ENCODE measurements around the gene MTCL1. TPM values are rescaled to one million over a fixed set of nuclear protein-coding genes. Genes with fewer than 3 reads are reported as not detected.

The MTCL1 gene
- polyA plus RNA-seq, 1 donor, result 24.0 TPM

- Histone ChIP-seq H3K27me3 (ENCODE audit: control insufficient read depth, insufficient read depth, low read length) (peaks cover 23% of the 10 kb centered on the region), H3K4me1 (ENCODE audit: control insufficient read depth, insufficient read depth, low read length) (peaks cover 23% of the 10 kb centered on the region), H3K36me3 (ENCODE audit: control insufficient read depth, insufficient read depth, low read length) (no peaks in the 10 kb centered on the region), H3K9me3 (ENCODE audit: control insufficient read depth, low read depth, low read length) (no peaks in the 10 kb centered on the region), H3K4me3 (ENCODE audit: low read length) (no peak overlapping the region), H3K27ac (ENCODE audit: low read length) (no peak overlapping the region)
- 100% methylated on average over 3 of the region's 25 CpGs for WGBS (ENCODE audit: insufficient coverage, low lambda C conversion rate)
- no peak for DNase-seq
Measured at GRCh38 chr18:8703092-8703709, 2.2 kb upstream of the MTCL1 start.

DNA sequence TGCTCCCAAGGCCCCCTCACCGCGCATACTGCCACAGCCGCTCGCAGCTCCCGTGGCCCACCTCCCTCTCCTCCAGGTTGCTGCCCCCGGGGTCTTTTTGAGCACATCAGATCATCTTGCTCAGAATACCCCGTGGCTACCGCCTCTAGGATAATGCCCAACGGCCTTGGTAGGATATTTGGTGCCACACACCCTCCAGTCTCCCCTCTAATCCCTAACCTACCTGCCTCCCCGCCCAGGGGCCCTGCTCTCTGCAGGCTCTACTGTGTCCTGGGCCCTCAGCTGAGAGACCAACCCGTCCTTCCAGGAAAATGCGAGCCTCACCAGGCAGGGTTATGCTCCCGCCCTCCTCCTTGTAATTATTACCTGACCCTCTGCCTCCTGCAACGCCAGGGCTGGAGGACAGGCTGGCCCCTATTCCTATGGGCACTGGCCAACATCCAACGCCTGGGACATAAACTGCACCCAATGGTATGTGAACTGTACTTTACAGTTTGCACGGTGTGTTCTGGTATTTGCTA, 1.5 kb upstream of the MTCL1 start:
- no peak overlapping the region for H3K4me3 ChIP-seq (ENCODE audit: low read length)
- peaks cover 28% of the 10 kb centered on the region for H3K27me3 ChIP-seq (ENCODE audit: control insufficient read depth, insufficient read depth, low read length)
- peaks cover 23% of the 10 kb centered on the region for H3K4me1 ChIP-seq (ENCODE audit: control insufficient read depth, insufficient read depth, low read length)
- peak overlapping the region; percentile 69 for H3K27ac ChIP-seq (ENCODE audit: low read length)
- DNase-seq, result no peak
- no CpG with 5 or more reads among the region's 16 CpGs for WGBS (ENCODE audit: insufficient coverage, low lambda C conversion rate)
- no peaks in the 10 kb centered on the region for H3K36me3 ChIP-seq (ENCODE audit: control insufficient read depth, insufficient read depth, low read length)
- no peaks in the 10 kb centered on the region for H3K9me3 ChIP-seq (ENCODE audit: control insufficient read depth, low read depth, low read length)

- Histone ChIP-seq H3K27ac (ENCODE audit: low read length) (peak overlapping the region; percentile 69), H3K4me1 (ENCODE audit: control insufficient read depth, insufficient read depth, low read length) (peaks cover 23% of the 10 kb centered on the region), H3K36me3 (ENCODE audit: control insufficient read depth, insufficient read depth, low read length) (no peaks in the 10 kb centered on the region), H3K9me3 (ENCODE audit: control insufficient read depth, low read depth, low read length) (no peaks in the 10 kb centered on the region), H3K27me3 (ENCODE audit: control insufficient read depth, insufficient read depth, low read length) (peaks cover 29% of the 10 kb centered on the region), H3K4me3 (ENCODE audit: low read length) (peak overlapping the region; percentile 81)
- WGBS (ENCODE audit: insufficient coverage, low lambda C conversion rate), result no CpG with 5 or more reads among the region's 64 CpGs
- DNase-seq, result peak; percentile 71 to 80
Measured at GRCh38 chr18:8704361-8705237, 757 bp upstream of the MTCL1 start.

- Histone ChIP-seq H3K36me3 (ENCODE audit: control insufficient read depth, insufficient read depth, low read length) (no peaks in the 10 kb centered on the region), H3K27me3 (ENCODE audit: control insufficient read depth, insufficient read depth, low read length) (peaks cover 29% of the 10 kb centered on the region), H3K9me3 (ENCODE audit: control insufficient read depth, low read depth, low read length) (no peaks in the 10 kb centered on the region), H3K4me3 (ENCODE audit: low read length) (peak overlapping the region; percentile 58), H3K27ac (ENCODE audit: low read length) (peak overlapping the region; percentile 52), H3K4me1 (ENCODE audit: control insufficient read depth, insufficient read depth, low read length) (peaks cover 23% of the 10 kb centered on the region)
- WGBS (ENCODE audit: insufficient coverage, low lambda C conversion rate), result no CpG with 5 or more reads among the region's 116 CpGs
- DNase-seq, result peak in 1 of 2 donors; percentile 39
Measured at GRCh38 chr18:8705961-8706790, 820 bp downstream of the MTCL1 start.

DNA sequence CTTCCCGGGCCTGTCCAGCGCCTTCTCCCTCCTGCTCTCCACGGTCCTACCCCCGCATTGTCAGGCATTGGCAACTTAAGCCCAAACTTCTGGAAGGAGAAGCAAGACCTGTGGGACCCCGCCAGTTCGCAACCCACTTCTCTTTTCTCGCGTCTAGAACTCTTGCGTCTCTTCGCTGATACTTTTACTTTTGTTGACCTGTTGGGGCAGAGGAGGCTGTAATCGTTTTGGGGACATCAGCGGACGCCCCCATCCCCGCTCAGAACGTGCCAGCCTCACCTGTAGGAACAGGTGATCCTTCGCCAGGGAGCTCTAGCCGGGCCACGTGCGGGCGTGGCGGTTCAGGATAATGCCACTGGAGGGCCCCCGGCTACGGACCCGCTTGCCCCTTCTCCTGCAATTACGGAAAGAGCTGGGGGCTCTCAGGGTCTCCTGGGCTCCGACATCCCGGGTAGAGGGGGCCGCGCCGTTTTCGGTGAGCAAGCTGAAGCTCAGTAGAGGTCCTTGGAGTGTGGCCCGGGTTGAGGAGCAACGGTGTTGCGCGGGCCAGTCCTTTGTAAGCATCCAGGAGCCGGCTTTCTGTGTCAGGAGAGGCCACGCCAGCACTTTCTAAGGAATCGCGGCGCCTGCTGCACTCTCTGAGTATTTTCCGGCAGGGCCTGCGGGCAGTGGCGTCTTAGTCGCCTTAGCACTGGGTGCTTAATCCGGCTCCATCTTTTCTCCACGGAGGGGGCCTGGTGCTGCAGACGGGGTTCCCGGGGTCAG, 1.6 kb downstream of the MTCL1 start:
- Histone ChIP-seq H3K27ac (ENCODE audit: low read length) (peak overlapping the region; percentile 52), H3K9me3 (ENCODE audit: control insufficient read depth, low read depth, low read length) (no peaks in the 10 kb centered on the region), H3K4me1 (ENCODE audit: control insufficient read depth, insufficient read depth, low read length) (peaks cover 20% of the 10 kb centered on the region), H3K27me3 (ENCODE audit: control insufficient read depth, insufficient read depth, low read length) (peaks cover 29% of the 10 kb centered on the region), H3K4me3 (ENCODE audit: low read length) (peak overlapping the region; percentile 58), H3K36me3 (ENCODE audit: control insufficient read depth, insufficient read depth, low read length) (no peaks in the 10 kb centered on the region)
- DNase-seq, result peak in 1 of 2 donors; percentile 58
- no CpG with 5 or more reads among the region's 48 CpGs for WGBS (ENCODE audit: insufficient coverage, low lambda C conversion rate)

DNA sequence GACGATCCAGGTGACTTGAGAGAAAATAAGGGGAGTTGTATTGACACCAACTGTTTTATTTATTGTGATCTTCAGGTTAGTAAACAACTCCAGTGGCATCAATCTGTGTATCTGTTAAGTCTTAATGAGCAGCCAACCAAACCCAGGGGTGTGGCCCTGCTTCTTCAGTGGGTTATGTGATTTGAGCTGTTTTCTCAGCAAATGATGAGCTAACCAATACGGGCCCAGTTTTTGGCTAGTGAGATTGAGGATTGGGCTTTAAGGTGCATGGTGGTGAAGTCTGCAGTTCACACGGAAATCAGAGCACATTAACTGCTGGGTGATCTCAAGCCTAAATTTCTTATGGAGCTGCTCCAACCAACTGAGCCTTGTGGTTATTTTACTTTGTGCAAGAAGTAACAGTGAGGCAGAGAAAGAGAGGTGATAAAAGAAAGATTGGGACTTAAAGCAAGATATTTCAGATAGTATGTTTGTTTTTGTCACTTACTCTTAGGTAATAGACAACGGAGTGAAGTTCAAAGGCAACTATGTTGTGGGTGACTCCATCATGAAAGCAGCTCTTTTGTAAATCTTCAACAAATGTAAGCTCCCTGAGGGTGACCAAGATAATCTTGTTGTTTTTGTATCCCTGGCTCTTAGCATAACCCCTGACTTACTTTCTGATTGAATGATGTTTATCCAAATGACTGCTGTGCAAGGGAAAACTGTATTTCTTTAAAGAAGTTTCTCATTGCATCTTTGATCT, 2.4 kb downstream of the MTCL1 start:
- Histone ChIP-seq H3K27me3 (ENCODE audit: control insufficient read depth, insufficient read depth, low read length) (peaks cover 29% of the 10 kb centered on the region), H3K4me3 (ENCODE audit: low read length) (peak overlapping the region; percentile 58), H3K27ac (ENCODE audit: low read length) (peak overlapping the region; percentile 52), H3K36me3 (ENCODE audit: control insufficient read depth, insufficient read depth, low read length) (no peaks in the 10 kb centered on the region), H3K9me3 (ENCODE audit: control insufficient read depth, low read depth, low read length) (no peaks in the 10 kb centered on the region), H3K4me1 (ENCODE audit: control insufficient read depth, insufficient read depth, low read length) (peaks cover 20% of the 10 kb centered on the region)
- no peak for DNase-seq
- WGBS (ENCODE audit: insufficient coverage, low lambda C conversion rate), result 83% methylated on average over 1 of the region's 4 CpGs

DNA sequence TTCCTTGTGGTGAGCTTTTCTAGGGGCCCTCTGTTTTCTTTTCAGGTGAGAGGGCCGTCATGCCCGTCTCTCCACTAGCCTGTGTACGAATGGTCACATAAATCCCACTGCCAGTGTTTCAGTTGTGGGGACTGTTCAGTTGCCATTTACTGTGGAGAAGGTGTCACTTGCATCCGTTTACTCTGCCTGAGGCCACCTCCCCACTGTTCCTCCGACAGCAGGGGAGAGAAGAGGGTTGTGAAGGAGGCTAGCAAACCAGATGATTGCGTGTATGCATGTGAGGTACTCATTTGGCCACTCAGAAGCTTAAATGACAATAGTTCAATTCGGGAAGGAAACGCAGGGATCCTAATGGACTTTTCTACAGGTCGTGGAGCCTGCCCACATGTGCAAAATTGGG, 3.3 kb downstream of the MTCL1 start:
- Histone ChIP-seq H3K36me3 (ENCODE audit: control insufficient read depth, insufficient read depth, low read length) (no peaks in the 10 kb centered on the region), H3K27me3 (ENCODE audit: control insufficient read depth, insufficient read depth, low read length) (peaks cover 23% of the 10 kb centered on the region), H3K4me1 (ENCODE audit: control insufficient read depth, insufficient read depth, low read length) (peaks cover 19% of the 10 kb centered on the region), H3K4me3 (ENCODE audit: low read length) (peak overlapping the region; percentile 21), H3K27ac (ENCODE audit: low read length) (no peak overlapping the region), H3K9me3 (ENCODE audit: control insufficient read depth, low read depth, low read length) (no peaks in the 10 kb centered on the region)
- WGBS (ENCODE audit: insufficient coverage, low lambda C conversion rate), result no CpG with 5 or more reads among the region's 9 CpGs
- no peak for DNase-seq

GRCh38 chr18:8709248-8710059, 4.1 kb downstream of the MTCL1 start:
- Histone ChIP-seq H3K27me3 (ENCODE audit: control insufficient read depth, insufficient read depth, low read length) (peaks cover 21% of the 10 kb centered on the region), H3K4me1 (ENCODE audit: control insufficient read depth, insufficient read depth, low read length) (peaks cover 11% of the 10 kb centered on the region), H3K27ac (ENCODE audit: low read length) (no peak overlapping the region), H3K9me3 (ENCODE audit: control insufficient read depth, low read depth, low read length) (no peaks in the 10 kb centered on the region), H3K36me3 (ENCODE audit: control insufficient read depth, insufficient read depth, low read length) (no peaks in the 10 kb centered on the region), H3K4me3 (ENCODE audit: low read length) (peak overlapping the region; percentile 21)
- no peak for DNase-seq
- WGBS (ENCODE audit: insufficient coverage, low lambda C conversion rate), result no CpG with 5 or more reads among the region's 14 CpGs

- no peaks in the 10 kb centered on the region for H3K9me3 ChIP-seq (ENCODE audit: control insufficient read depth, low read depth, low read length)
- H3K27ac ChIP-seq (ENCODE audit: low read length), result no peak overlapping the region
- peaks cover 17% of the 10 kb centered on the region for H3K27me3 ChIP-seq (ENCODE audit: control insufficient read depth, insufficient read depth, low read length)
- WGBS (ENCODE audit: insufficient coverage, low lambda C conversion rate), result no CpG with 5 or more reads among the region's 5 CpGs
- no peak overlapping the region for H3K4me3 ChIP-seq (ENCODE audit: low read length)
- H3K4me1 ChIP-seq (ENCODE audit: control insufficient read depth, insufficient read depth, low read length), result peaks cover 7% of the 10 kb centered on the region
- no peaks in the 10 kb centered on the region for H3K36me3 ChIP-seq (ENCODE audit: control insufficient read depth, insufficient read depth, low read length)
- no peak for DNase-seq
Measured at GRCh38 chr18:8711736-8712135, 6.4 kb downstream of the MTCL1 start.

Data from large intestine (tissue), 3 donors.